Measurements from ENCODE around the gene TGFA.

DNA sequence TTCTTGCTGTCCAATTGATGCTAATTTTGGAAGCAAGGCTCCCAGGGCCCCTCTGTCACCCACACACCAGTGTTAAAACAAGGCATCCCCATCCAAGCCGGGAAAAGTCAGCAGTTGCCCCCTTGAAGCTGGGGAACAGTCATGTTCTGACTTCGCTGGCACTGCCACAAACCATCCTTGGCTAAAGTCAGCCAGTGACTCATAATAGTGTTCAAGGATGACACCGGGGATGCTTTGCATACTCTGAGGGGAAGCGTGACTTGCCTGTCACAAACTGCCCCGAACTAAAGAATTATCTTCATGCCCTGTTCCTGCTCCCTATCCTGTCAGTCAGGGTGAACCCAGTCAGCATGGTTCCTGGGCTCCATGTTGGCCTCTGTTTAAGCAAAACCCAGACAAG, 37.0 kb downstream of the TGFA start:
- TF ChIP-seq, protein P1, sequence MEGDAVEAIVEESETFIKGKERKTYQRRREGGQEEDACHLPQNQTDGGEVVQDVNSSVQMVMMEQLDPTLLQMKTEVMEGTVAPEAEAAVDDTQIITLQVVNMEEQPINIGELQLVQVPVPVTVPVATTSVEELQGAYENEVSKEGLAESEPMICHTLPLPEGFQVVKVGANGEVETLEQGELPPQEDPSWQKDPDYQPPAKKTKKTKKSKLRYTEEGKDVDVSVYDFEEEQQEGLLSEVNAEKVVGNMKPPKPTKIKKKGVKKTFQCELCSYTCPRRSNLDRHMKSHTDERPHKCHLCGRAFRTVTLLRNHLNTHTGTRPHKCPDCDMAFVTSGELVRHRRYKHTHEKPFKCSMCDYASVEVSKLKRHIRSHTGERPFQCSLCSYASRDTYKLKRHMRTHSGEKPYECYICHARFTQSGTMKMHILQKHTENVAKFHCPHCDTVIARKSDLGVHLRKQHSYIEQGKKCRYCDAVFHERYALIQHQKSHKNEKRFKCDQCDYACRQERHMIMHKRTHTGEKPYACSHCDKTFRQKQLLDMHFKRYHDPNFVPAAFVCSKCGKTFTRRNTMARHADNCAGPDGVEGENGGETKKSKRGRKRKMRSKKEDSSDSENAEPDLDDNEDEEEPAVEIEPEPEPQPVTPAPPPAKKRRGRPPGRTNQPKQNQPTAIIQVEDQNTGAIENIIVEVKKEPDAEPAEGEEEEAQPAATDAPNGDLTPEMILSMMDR (IDR thresholded peaks at IDR 0.05) = no peak
- TF ChIP-seq EP300 (IDR thresholded peaks at IDR 0.05) = no peak
